GM12878 (cell line): Measurements from ENCODE around the gene RAMP1. TPM values are rescaled to one million over a fixed set of nuclear protein-coding genes. Genes with fewer than 3 reads are reported as not detected.

Source experiments
- ATAC-seq: fragments of 200-7000 bp; cut with Tn5 transposase; 3 replicates; pipeline ENCODE4 v1.9.1; 2020; ENCODE audit warnings: mild to moderate bottlenecking, moderate library complexity
- BruUV-seq: library from RNA; stranded (reverse); fragments of 400-500 nt; replicated peaks from 2 replicates; lab custom pipeline; 2021; lab: Mats Ljungman, UMichigan
- CTCF ChIA-PET: fragments of 300-600 bp; sonication (Branson Sonifier 250); formaldehyde crosslinking; extraction: SDS; loops from one replicate; lab custom pipeline; 2021; ENCODE audit warnings: inconsistent platforms; lab: Yijun Ruan, JAX
- POLR2A ChIA-PET: fragments of 350-600 bp; formaldehyde crosslinking; extraction: SDS; loops from one replicate; lab custom pipeline; 2021; ENCODE audit warnings: inconsistent platforms; lab: Charles Lee
- RAD21 ChIA-PET: fragments of 300-600 bp; sonication (Branson Sonifier 250); formaldehyde crosslinking; loops from one replicate; lab custom pipeline; 2023; ENCODE audit warnings: antibody characterized with exemption; ENCODE audit not compliant: unreplicated experiment; lab: Charles Lee
- SMC1A ChIA-PET: fragments of 300-600 bp; sonication (Branson Sonifier 250); formaldehyde crosslinking; loops from one replicate; lab custom pipeline; 2023; ENCODE audit not compliant: unreplicated experiment, uncharacterized antibody; lab: Charles Lee
- DNase-seq: peaks from one replicate; pipeline ENCODE4 v3.0.0-alpha.2; 2011; ENCODE audit warnings: low read depth, low spot score
- FAIRE-seq: peaks from 3 replicates; lab custom pipeline; 2011; peaks lifted over from hg19 to GRCh38; lab: Jason Lieb, UNC
- H2AFZ ChIP-seq: 2 replicates; pipeline ENCODE4 v1.6.0; 2011; ENCODE audit warnings: low read depth, low read length, control low read depth; ENCODE audit not compliant: control insufficient read depth
- H3K27ac ChIP-seq: 2 replicates; pipeline ENCODE4 v1.5.1; 2011; ENCODE audit warnings: control low read depth; ENCODE audit not compliant: control insufficient read depth, insufficient read depth
- H3K27me3 ChIP-seq, 2 experiments: replicated peaks in 1 of 2; 2 replicates each; pipeline versions ENCODE4 v1.6.0 to v1.6.1; 2011; ENCODE audit warnings: low read length in 1 of 2; ENCODE audit not compliant: control insufficient read depth in 2 of 2, insufficient read depth in 2 of 2
- H3K36me3 ChIP-seq, 2 experiments: 2 replicates each; pipeline ENCODE4 v1.5.1; 2011; ENCODE audit warnings: low read length in 1 of 2; ENCODE audit not compliant: control insufficient read depth in 2 of 2, insufficient read depth in 2 of 2
- H3K4me1 ChIP-seq: 2 replicates; pipeline ENCODE4 v1.6.1; 2011; ENCODE audit warnings: mild to moderate bottlenecking, low read length, moderate library complexity, mixed read lengths; ENCODE audit not compliant: control insufficient read depth, insufficient read depth
- H3K4me2 ChIP-seq: 2 replicates; pipeline ENCODE4 v1.6.0; 2011; ENCODE audit warnings: control low read depth; ENCODE audit not compliant: control insufficient read depth, insufficient read depth
- H3K4me3 ChIP-seq: fragments of 200-600 bp; sonication (generic); 2 replicates; pipeline ENCODE4 v1.5.1; 2016
- H3K79me2 ChIP-seq: 2 replicates; pipeline ENCODE4 v1.6.0; 2011; ENCODE audit warnings: low read length; ENCODE audit not compliant: control insufficient read depth, insufficient read depth
- H3K9ac ChIP-seq: 2 replicates; pipeline ENCODE4 v1.8.0; 2011; ENCODE audit warnings: low read length, control low read depth, mixed read lengths; ENCODE audit not compliant: control insufficient read depth, insufficient read depth
- H3K9me3 ChIP-seq: replicated peaks from 3 replicates; pipeline ENCODE4 v1.5.1; 2011; ENCODE audit warnings: mild to moderate bottlenecking, low read length; ENCODE audit not compliant: control insufficient read depth, insufficient read depth
- H4K20me1 ChIP-seq: 2 replicates; pipeline ENCODE4 v1.6.0; 2011; ENCODE audit not compliant: control insufficient read depth, insufficient read depth
- BCL3 ChIP-seq: IDR thresholded peaks from 2 replicates; pipeline ENCODE4 v1.6.1; 2011; ENCODE audit warnings: borderline replicate concordance, low read depth, mild to moderate bottlenecking, moderate library complexity, low read length; ENCODE audit not compliant: insufficient read depth, poor library complexity, severe bottlenecking
- CHD2 ChIP-seq: IDR thresholded peaks from 2 replicates; pipeline ENCODE4 v1.6.1; 2011; ENCODE audit warnings: low read depth, low read length, improper control_type of control experiment, borderline replicate concordance
- EZH2 ChIP-seq: IDR thresholded peaks from 2 replicates; pipeline ENCODE4 v1.6.1; 2012; ENCODE audit warnings: low read depth, mild to moderate bottlenecking, control low read depth, inconsistent platforms, low read length, borderline replicate concordance; ENCODE audit not compliant: control insufficient read depth
- NR2F1 ChIP-seq: fragments of 450-650 bp; conservative IDR thresholded peaks from 2 replicates; pipeline ENCODE4 v1.6.1; 2017; ENCODE audit warnings: mild to moderate bottlenecking
- RUNX3 ChIP-seq: IDR thresholded peaks from 2 replicates; pipeline ENCODE4 v1.6.1; 2012; ENCODE audit warnings: low read length, inconsistent platforms
- ZSCAN29 ChIP-seq: fragments of 450-650 bp; IDR thresholded peaks from 2 replicates; pipeline ENCODE4 v1.6.1; 2017; ENCODE audit warnings: mild to moderate bottlenecking, moderate library complexity
- WGBS: methylation state at CpG from one replicate; pipeline ENCODE4 v1.1.6; 2016; ENCODE audit warnings: low lambda C conversion rate; ENCODE audit not compliant: insufficient replicate concordance, insufficient coverage; ENCODE audit errors: missing lambda C conversion rate; 5-methylcytosine and 5-hydroxymethylcytosine counted together
- in situ Hi-C: fragments of 300-500 bp; cut with MboI; formaldehyde crosslinking; loops from 9 replicates; pipeline ENCODE4 v1.14.3; 2018; ENCODE audit warnings: mixed read lengths
- intact Hi-C: fragments of 100-400 bp; cut with micrococcal nuclease; formaldehyde crosslinking; loops from one replicate; pipeline ENCODE4 v1.14.2; 2022; ENCODE audit not compliant: unreplicated experiment
- polyA plus RNA-seq, 11 experiments: library from polyadenylated mRNA; depleted of rRNA in 4 of 11; unstranded in 6 of 11; stranded (reverse) in 5 of 11; fragments of >200 nt; fragmentation: Nextera tagmentation in 4 of 11; fragmentation: Illumina TruSeq in 1 of 11; extraction: Ambion mirVana in 4 of 11; extraction: Trizol in 1 of 11; gene quantifications; 1 replicate in 1 of 11; 2 replicates in 10 of 11; pipeline versions ENCODE4 v1.2.1 to v1.2.3, GENCODE V29; 2011 to 2016; ENCODE audit warnings: inconsistent platforms in 2 of 11, missing spikeins in 2 of 11, low read depth in 1 of 11
- total RNA-seq, 4 experiments: library from RNA; depleted of rRNA in 3 of 4; stranded (reverse); fragments of >200 nt in 3 of 4; fragmentation: Illumina TruSeq in 1 of 4; extraction: Trizol in 1 of 4; gene quantifications; 2 replicates each; pipeline versions ENCODE4 v1.2.1 to v1.2.3, GENCODE V29; 2013 to 2021
- TF ChIP-seq, protein P1 (sequence below): fragments of 450-650 bp; formaldehyde crosslinking; IDR thresholded peaks from 2 replicates; pipeline ENCODE4 v1.4.0; 2020; ENCODE audit warnings: mild to moderate bottlenecking, moderate library complexity
- TF ChIP-seq, protein P2 (sequence below): fragments of 450-650 bp; IDR thresholded peaks from 2 replicates; pipeline ENCODE4 v1.6.1; 2017; ENCODE audit warnings: antibody characterized with exemption, mild to moderate bottlenecking, moderate library complexity

RAMP1 gene
- total and polyA plus RNA-seq, 10 of the 15 experiments (the other 5 are each of a cell fraction or from before 2014, with no cell fraction given): 0.11 to 0.19 (median 0.12) TPM; not detected in 7

DNA sequence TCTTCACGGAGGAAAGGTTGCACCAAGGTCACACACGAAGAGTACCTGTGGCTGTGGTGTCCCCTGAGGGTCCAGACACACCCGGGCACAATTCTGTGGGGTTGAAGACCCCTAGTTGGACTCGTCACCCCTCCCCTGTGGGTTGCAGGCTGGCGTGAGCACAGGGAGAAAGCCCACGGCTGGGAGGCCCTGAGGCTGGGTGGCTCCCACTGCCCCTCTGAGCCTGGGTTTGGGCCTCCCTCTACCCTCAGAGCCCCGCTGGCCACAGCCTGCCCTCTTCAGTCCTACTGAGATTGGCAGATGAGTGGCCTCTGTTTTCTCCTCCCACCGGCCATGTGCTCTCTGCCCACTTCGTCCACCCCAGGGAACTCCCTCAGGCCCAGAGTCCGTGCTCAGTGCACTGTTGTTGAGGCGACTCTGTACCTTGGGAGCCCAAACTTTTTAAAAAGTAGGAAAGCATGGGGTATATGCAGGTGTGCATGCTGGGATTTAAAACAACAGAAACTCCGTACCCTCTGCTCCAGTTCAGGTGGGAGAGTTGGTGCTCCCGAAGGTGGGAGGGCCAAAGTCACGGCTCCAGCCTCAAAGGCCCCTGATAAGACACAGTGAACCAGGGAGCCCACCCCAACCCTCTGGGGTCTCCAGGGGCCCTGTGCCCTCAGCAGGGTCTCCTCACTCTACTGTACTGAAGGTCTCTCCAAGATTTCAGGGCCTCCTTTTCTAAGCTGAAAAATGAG is 19.1 kb downstream of the RAMP1 start:
- RAD21 ChIA-PET: no interaction called here
- no peak for FAIRE-seq

More for the DNA sequence above, 19.1 kb downstream of the RAMP1 start:
- DNase-seq (no peak), ATAC-seq (no peak)
- no peak overlapping the region for H2AFZ ChIP-seq
- H3K4me1 ChIP-seq: no peaks in the 10 kb centered on the region; the same call in 1 of the 2 replicates
- no peaks in the 10 kb centered on the region; a peak in 1 of 4 replicates for H3K27me3 ChIP-seq
- TF ChIP-seq, protein P1, sequence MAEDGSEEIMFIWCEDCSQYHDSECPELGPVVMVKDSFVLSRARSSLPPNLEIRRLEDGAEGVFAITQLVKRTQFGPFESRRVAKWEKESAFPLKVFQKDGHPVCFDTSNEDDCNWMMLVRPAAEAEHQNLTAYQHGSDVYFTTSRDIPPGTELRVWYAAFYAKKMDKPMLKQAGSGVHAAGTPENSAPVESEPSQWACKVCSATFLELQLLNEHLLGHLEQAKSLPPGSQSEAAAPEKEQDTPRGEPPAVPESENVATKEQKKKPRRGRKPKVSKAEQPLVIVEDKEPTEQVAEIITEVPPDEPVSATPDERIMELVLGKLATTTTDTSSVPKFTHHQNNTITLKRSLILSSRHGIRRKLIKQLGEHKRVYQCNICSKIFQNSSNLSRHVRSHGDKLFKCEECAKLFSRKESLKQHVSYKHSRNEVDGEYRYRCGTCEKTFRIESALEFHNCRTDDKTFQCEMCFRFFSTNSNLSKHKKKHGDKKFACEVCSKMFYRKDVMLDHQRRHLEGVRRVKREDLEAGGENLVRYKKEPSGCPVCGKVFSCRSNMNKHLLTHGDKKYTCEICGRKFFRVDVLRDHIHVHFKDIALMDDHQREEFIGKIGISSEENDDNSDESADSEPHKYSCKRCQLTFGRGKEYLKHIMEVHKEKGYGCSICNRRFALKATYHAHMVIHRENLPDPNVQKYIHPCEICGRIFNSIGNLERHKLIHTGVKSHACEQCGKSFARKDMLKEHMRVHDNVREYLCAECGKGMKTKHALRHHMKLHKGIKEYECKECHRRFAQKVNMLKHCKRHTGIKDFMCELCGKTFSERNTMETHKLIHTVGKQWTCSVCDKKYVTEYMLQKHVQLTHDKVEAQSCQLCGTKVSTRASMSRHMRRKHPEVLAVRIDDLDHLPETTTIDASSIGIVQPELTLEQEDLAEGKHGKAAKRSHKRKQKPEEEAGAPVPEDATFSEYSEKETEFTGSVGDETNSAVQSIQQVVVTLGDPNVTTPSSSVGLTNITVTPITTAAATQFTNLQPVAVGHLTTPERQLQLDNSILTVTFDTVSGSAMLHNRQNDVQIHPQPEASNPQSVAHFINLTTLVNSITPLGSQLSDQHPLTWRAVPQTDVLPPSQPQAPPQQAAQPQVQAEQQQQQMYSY (CRISPR knock-in tag): no peak
- TF ChIP-seq NR2F1 (no peak), EZH2 (no peak), BCL3 (no peak), CHD2 (no peak), RUNX3 (no peak), ZSCAN29 (no peak)
- TF ChIP-seq, protein P2, sequence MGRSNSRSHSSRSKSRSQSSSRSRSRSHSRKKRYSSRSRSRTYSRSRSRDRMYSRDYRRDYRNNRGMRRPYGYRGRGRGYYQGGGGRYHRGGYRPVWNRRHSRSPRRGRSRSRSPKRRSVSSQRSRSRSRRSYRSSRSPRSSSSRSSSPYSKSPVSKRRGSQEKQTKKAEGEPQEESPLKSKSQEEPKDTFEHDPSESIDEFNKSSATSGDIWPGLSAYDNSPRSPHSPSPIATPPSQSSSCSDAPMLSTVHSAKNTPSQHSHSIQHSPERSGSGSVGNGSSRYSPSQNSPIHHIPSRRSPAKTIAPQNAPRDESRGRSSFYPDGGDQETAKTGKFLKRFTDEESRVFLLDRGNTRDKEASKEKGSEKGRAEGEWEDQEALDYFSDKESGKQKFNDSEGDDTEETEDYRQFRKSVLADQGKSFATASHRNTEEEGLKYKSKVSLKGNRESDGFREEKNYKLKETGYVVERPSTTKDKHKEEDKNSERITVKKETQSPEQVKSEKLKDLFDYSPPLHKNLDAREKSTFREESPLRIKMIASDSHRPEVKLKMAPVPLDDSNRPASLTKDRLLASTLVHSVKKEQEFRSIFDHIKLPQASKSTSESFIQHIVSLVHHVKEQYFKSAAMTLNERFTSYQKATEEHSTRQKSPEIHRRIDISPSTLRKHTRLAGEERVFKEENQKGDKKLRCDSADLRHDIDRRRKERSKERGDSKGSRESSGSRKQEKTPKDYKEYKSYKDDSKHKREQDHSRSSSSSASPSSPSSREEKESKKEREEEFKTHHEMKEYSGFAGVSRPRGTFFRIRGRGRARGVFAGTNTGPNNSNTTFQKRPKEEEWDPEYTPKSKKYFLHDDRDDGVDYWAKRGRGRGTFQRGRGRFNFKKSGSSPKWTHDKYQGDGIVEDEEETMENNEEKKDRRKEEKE: no peak
- no peaks in the 10 kb centered on the region for H3K9me3 ChIP-seq
- no peak overlapping the region for H3K9ac ChIP-seq
- no peaks in the 10 kb centered on the region for H4K20me1 ChIP-seq
- H3K4me3 ChIP-seq: no peak overlapping the region
- intact Hi-C loops: no loop called here
- BruUV-seq: no TSS peak
- WGBS: 31% methylated on average over 14 of the region's 14 CpGs
- in situ Hi-C loops: no loop called here
- H3K27ac ChIP-seq: no peak overlapping the region
- ChIA-PET SMC1A (no interaction called here), CTCF (no interaction called here), POLR2A (interaction anchor here (0.5 kb wide), 1 partner anchor 28 kb away, joined by 6 read pairs; no protein-coding TSS in a partner anchor)
- H3K36me3 ChIP-seq: no peaks in the 10 kb centered on the region
- H3K79me2 ChIP-seq: no peaks in the 10 kb centered on the region
- H3K4me2 ChIP-seq: no peak overlapping the region
